Femur (tissue), 1 donor: ENCODE results near the gene CSHL1.
A peak's percentile ranks its signal among the peaks of the same experiment; 100 is the strongest.
"Not testable (repeated sequence)": the region's sequence is repeated elsewhere in the genome, so short reads cannot be mapped to it uniquely, and the experiment has no call there.

Experiments used
- DNase-seq: peaks from one replicate; pipeline ENCODE4 v3.0.0-alpha.2; 2017

The CSHL1 gene

DNA sequence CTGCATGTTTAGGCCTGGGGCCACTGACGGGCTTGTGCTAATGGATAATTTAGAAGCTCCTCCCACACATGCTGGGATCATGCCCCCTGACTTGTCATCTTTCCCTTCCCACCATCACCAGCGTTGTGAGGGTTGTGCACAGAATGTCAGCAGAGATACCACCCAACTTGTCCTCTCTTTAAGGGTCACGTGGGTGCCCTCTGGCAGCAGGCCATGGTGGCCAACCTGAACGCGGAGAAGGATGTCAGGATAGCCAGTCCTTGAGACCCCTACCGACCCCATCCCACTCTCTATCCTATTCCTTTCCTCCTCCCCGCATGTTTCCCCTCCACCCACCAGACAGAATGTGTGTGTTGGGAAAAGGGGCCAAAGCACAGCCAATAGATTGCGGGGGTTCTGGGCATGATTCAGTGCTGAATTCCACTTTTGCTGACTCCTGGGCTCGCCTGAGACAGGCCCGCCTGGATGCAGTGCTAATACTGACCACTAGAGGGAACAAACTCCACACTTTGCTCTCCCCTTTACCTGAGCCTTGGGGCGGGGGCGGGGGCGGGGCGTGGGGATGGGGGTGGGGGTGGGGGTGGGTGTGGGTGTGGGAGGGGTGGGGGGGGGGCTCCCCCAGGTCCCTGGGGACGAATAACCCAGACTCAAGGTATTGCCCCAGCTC, 29.0 kb downstream of the CSHL1 start, which contains the start of gene GH2:
GH2 (minus strand) TSS at position 10 of the 667 bp plus-strand sequence. CDS start 143 bp downstream, outside the sequence.
- DNase-seq = peak; percentile 29

DNA sequence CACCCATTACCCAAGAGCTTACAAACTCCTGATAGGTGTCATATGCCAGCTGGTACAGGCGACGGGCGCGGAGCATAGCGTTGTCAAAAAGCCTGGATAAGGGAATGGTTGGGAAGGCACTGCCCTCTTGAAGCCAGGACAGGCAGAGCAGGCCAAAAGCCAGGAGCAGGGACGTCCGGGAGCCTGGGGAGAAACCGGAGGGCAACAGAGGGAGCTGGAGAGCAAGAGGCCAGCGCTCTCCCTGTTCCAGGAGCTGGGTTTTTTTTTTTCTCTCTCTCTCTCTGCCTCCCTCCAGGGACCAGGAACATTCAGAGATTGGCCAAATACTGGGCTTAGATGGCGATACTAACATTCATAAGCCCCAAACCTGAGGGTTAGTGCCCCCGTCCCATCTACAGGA, 29.7 kb downstream of the CSHL1 start:
- DNase-seq = not testable (repeated sequence)

DNA sequence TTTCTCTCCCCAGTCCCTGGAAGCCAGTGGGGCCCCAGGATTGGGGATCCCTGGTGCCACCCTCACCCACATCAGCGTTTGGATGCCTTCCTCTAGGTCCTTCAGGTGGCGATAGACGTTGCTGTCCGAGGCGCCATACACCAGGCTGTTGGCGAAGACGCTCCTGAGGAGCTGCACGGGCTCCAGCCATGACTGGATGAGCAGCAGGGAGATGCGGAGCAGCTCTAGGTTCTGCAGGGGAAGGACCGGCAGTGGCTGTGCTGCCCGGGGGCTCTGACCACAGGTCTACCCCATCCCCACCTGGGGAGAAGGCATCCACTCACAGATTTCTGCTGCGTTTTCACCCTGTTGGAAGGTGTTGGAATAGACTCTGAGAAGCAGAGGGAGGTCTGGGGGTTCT, 30.4 kb downstream of the CSHL1 start:
- no peak for DNase-seq

DNA sequence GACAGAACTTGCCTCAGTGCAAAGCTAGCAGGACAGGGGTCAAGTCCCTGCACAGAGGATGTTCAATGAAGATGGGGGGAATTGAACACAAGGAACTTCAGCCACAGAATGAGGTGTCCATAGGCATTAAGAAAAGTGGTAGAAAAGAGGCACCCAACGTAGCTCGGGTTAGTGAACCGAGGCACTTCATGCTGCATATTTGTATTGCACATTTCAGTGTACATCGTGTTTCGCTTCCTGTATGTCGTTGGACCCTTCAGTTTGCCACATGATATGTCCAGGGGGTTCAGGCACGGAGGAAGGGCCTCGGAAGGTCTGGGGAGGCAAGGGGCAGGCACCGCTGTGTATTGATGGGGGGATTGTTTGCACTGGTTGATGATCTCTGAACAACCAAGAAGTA, 32.6 kb downstream of the CSHL1 start:
- DNase-seq = not testable (repeated sequence)

DNA sequence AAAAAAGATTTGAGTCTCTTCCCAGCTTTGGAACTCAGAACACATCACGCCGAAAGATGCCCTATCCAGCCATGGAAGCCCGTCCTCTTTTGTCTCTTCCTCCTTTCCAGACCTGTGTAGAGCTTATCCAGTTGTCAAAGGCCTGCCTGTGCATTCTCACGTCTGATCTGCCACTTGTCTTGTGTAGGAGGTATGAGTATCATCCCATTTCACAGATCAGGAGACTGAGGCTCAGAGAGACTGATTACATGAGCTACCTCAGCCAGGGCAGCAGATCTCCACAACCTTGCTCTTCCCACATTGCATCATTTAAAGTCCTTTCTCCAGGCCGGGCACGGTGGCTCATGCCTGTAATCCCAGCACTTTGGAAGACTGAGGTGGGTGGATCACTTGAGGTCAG, 36.4 kb downstream of the CSHL1 start:
- DNase-seq = not testable (repeated sequence)

DNA sequence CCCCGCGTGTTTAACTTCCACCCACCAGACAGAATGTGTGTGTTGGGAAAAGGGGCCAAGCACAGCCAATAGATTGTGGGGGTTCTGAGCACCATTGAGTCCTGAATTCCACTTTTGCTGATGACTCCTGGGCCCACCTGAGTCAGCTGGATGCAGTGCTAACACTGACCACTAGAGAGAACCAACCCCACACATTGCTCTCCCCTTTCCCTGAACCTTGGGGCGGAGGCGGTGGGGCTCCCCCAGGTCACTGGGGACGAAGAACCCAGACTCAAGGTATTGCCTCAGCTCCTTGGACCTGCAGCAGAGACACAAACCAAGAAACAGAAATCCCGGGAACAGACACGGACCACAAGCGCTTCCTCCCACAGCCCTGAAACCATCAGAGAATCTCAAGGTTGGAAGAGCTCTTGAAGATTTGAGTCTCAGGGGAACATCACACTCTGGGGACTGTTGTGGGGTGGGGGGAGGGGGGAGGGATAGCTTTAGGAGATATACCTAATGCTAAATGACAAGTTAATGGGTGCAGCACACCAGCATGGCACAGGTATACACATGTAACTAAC, 36.9 kb downstream of the CSHL1 start:
- not testable (repeated sequence) for DNase-seq

DNA sequence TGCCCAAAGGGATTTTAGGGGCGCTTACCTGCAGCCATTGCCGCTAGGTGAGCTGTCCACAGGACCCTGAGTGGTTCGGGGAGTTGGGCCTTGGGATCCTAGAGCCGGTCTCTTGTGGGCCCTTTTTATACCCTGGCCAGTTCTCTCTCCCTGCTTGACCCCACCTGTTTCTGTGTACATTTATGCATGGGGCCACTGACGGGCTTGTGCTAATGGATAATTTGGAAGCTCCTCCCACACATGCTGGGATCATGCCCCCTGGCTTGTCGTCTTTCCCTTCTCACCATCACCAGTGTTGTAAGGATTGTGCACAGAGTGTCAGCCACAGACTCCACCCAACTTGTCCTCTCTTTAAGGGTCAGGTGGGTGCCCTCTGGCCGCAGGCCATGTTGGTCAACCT, 37.5 kb downstream of the CSHL1 start, which contains the start of gene CSH2:
CSH2 (minus strand) TSS at position 101 of the 400 bp plus-strand sequence; CDS start at position 38, 63 bp downstream.
- not testable (repeated sequence) for DNase-seq

DNA sequence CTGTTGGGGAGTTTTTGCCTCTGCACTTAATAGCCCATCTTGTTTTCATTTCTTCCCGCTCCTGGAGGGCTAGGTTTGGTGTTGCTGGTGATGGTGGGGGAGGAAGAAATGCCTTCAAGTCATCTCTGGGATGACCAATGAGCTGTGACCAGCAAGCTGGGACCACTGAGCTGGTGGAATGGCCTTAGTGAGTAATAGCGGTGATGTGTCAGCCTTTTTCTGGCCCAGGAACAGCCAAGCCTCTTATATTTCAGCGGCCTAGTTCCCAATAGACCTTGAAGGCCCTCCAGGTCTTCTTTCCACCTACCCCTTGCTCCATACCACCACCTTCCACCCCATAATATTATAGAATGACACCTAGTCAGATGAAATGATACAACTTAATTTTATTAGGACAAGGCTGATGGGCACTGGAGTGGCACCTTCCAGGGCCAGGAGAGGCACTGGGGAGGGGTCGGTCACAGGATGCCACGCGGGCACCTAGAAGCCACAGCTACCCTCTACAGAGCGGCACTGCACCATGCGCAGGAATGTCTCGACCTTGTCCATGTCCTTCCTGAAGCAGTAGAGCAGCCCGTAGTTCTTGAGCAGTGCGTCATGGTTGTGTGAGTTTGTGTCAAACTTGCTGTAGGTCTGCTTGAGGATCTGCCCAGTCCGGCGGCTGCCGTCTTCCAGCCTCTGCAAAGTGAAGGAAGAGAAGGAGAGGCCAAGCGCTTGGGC, 39.3 kb downstream of the CSHL1 start:
- not testable (repeated sequence) for DNase-seq

DNA sequence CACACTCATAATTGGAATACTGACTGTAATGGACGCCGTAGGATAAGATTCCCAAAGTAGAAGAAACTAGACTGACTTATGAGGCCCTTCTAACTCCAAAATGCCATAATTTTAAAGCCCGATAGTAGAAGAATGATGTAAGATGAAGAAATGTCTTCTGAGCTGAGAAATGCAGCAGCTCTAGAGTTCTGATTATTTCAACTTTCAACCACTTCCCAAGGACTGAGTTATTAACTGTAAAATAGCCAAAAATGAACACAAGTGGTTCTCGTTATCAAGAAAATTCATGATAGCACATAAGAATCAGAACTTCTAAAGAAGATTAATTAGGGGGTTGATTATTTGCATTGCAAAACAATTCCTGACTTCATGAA, 40.8 kb downstream of the CSHL1 start:
- DNase-seq = not testable (repeated sequence)

DNA sequence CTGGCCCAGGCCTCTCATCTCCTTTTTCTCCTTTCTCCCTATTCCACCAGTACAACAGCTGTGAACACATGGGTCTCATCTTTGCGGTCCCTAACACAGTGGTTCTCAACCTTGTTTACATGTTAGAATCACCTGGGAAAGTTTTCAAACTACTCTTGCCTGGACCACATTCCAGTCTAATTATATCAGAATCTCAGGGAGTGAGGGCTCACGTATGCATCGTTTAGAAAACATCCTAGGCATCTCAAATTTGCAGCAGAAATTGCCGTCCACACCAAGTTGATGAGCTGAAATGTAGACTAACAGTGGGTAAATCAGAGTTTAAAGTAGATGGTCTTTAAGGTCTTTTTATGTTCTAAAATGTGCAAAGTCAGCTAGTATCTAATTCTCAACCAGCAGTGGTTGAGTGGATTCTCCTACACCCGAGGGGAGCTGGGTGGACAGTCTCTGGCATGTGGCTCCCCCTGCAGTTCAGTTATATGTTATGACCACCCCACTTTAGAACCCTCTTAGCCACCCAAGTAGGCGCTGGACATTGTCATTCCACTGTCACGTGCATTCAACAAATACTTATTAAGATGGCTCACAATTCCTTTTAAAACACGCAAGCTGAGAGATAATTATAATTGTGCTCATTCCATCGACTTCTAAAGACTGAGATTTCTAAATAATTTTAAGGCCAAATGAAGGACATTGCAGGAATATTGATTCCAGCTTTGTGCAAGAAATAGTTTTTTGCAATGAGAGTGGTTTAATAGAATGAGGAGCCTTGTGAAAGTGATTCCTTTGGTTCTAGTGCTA, 41.4 kb downstream of the CSHL1 start:
- DNase-seq = not testable (repeated sequence)

DNA sequence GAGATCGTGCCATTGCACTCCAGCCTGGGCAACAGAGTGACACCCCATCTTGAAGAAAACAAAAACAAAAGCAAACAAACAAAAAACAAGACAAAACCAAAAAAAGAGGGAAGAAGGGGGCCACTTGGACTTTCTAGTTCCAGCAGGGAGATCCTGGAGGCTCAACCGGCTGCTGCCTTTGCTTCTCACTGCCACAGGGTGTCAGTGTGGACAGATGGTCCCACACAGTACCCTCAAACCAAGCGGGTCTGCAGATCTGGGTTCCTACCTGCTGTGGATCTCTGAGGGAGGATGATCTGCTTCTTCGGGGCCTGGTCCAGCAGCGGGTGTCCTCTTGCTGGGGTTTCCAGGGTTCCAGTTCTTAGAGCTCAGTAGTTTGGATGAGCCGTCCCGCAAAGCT, 44.4 kb downstream of the CSHL1 start:
- DNase-seq = not testable (repeated sequence)
